NCI-H1105 treated with DMSO at 0.1 percent for 48 hours (cell line): Measurements from ENCODE around the gene BGN.

Source experiments
- DNase-seq: peaks from one replicate; lab custom pipeline; 2025; lab: John Stamatoyannopoulos, UW

BGN gene

GRCh38 chrX:153526801-153527200 lies 32.0 kb downstream of the BGN start:
- DNase-seq: peak; percentile 86

GRCh38 chrX:153527208-153527607 lies 32.4 kb downstream of the BGN start:
- DNase-seq: peak; percentile 94

- peak; percentile 67 for DNase-seq
These were observed 35.8 kb downstream of the BGN start for GRCh38 chrX:153530411-153531129.

GRCh38 chrX:153533091-153533490 lies 38.3 kb downstream of the BGN start:
- no peak for DNase-seq

- no peak for DNase-seq
These were observed 42.3 kb downstream of the BGN start for GRCh38 chrX:153537080-153537479.

- DNase-seq: peak; percentile 91
These were observed 42.9 kb downstream of the BGN start for GRCh38 chrX:153537526-153538295.

- DNase-seq: no peak
These were observed 43.6 kb downstream of the BGN start for GRCh38 chrX:153538424-153538823.

GRCh38 chrX:153539171-153539978 lies 44.6 kb downstream of the BGN start:
- DNase-seq: no peak

GRCh38 chrX:153539979-153540358 lies 45.2 kb downstream of the BGN start:
- DNase-seq: no peak

- no peak for DNase-seq
These were observed 49.9 kb downstream of the BGN start for GRCh38 chrX:153544727-153545126.

- no peak for DNase-seq
These were observed 51.6 kb downstream of the BGN start for GRCh38 chrX:153546386-153546785.

GRCh38 chrX:153547195-153547594 lies 52.4 kb downstream of the BGN start:
- DNase-seq: no peak

- DNase-seq: no peak
These were observed 54.5 kb downstream of the BGN start for GRCh38 chrX:153549231-153549630.

GRCh38 chrX:153549807-153550206 lies 55.0 kb downstream of the BGN start:
- DNase-seq: no peak

- DNase-seq: no peak
These were observed 56.4 kb downstream of the BGN start for GRCh38 chrX:153551135-153551534.

- peak; percentile 57 for DNase-seq
These were observed 59.9 kb downstream of the BGN start for GRCh38 chrX:153554519-153555167.

GRCh38 chrX:153556767-153557166 lies 62.0 kb downstream of the BGN start:
- no peak for DNase-seq

GRCh38 chrX:153557618-153558355 lies 63.0 kb downstream of the BGN start:
- no peak for DNase-seq
